IPS-18c (cell line): ENCODE data around the gene SLC4A2.

Experiments
- H3K4me3 ChIP-seq: 2 replicates; pipeline ENCODE4 v1.7.0; 2013; ENCODE audit warnings: low read depth, mild to moderate bottlenecking, low read length, moderate library complexity; ENCODE audit not compliant: insufficient read depth
- H3K9me3 ChIP-seq: one replicate; pipeline ENCODE4 v1.6.1; 2013; ENCODE audit warnings: mild to moderate bottlenecking, low read length, moderate library complexity; ENCODE audit not compliant: control insufficient read depth, insufficient read depth

The SLC4A2 gene

DNA sequence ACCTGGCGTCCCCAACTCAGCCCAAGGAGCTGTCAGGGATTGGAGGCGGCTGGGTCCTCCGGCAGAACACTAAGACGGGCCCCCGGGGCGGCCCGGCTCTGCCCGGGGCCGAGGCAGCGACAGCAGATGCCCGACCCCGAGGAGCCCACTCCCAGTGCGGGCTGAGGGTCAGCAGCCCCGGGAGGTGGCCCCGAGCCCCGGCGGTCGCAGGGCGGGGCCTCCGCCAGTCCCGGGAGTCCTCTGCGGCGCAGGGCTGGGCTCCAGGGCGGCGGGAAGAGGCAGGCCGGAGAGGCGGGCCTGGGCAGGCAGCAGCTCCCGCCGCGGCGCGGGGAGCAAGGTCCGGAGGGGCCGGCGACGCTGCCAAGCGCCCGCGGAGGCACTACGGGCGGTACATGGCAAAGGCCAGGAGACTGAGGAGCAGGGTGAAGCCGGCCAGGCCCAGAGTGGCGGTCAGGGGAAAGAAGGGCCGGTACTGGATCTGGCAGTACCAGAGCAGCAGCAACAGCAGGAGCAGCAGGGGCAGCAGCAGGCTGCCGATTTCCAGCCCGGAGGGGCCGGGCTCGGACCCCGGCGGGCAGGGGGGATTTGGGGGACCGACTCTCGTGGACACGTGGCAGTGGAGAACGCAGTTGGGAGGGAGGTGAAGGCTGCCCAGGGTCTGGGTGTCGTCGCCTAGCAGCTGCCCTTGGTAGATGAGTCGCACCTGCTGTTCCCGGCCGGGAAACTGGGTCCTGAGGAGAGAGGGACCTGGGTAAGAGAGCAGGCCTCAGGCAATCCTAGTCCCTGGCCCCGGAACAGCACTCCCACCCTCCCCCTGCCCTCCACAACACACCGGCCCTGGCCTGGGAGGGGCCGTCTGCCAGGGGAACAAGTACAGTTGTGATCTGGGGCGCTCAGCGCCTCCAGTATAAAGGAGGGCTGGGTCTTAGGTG, 22.0 kb downstream of the SLC4A2 start:
- Histone ChIP-seq H3K4me3 (peak overlapping the region; percentile 94), H3K9me3 (no peaks in the 10 kb centered on the region)

DNA sequence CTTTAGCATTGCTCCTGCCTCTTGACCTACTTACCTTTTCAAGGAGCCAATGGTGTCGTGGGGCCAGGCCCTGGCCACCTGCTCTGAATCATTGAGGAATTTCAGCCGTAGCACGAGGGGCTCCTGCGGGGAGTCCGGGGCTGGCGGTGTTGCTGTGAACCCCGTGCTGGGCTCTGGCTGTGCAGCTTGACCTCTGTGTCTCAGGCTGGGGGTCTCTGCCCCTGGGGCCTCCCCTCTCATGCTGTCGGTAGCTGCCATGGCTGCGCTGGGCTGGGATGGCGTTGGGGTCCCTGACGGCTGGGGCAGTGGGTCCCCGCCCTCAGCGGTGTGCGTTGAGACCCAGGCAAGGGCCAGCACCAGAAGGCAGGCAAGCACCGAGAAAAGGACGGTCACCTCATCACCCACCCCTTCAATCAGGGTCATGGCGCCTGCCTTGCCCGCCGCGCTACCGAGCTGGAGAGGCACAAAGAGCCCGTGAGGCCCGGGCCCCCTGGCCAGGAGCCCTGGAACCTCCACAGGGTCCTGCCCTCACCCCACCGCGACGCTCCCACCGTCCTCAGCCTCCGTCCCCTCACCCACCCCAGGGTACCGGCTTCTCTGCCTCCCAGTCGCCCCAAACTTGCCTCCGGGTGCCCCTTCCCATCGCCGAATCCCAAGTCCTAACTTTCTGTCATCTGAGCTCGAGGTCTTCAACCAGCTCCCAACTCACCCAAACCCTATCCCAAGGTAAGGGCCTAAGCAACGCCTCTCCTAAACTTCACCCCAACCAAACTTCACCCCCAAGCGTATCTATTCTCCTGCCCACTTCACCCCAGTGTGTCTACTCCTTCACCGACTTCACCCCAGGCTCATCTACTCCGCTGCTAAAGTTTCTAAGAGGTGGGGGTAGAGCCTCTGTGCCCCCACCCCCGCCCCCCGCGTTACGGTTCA, 23.0 kb downstream of the SLC4A2 start:
- peak overlapping the region; percentile 69 for H3K4me3 ChIP-seq
- H3K9me3 ChIP-seq: no peaks in the 10 kb centered on the region

DNA sequence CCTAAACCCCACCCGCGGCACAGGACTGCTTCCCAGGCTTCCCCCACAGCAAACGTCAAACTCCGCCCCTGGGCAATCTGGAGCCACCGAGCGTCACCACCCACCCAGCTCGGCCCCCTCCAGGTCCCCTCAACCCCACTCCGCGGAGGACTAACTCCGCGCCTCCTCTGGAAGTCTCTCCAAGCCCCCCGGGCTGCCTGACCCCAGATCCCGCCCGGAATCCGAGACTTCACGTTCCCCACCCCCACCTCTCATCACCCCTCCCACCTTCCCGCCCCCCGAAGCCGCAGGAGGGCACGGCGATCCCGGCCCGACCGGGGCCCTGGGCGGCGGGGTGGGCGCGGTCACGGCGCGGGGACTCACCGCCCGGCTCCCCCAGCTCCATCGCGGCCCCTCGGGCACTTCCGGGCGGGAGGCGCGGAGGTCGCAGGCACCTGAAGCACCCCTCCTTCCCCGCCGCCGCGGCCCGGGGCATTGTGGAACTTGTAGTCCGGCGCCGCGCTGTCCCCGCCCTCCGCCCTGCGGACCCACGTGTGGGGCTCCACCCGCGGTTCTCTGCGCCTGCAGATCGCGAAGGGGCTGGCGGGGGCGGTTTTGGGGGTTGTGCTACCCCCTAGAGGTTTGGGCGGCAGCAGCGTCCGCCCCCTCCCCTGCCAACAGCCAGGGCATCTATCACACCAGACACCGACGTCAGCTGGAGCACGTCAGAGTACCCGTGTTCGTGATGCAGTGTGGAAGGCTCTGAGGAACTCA, 23.9 kb downstream of the SLC4A2 start, which contains the start of gene TMUB1:
Gene TMUB1, minus strand, starts transcription at position 423 of the 753 bp plus-strand sequence. CDS start 930 bp downstream, outside the sequence.
- Histone ChIP-seq H3K9me3 (no peaks in the 10 kb centered on the region), H3K4me3 (peak within 1 kb of the TSS; percentile 69)

DNA sequence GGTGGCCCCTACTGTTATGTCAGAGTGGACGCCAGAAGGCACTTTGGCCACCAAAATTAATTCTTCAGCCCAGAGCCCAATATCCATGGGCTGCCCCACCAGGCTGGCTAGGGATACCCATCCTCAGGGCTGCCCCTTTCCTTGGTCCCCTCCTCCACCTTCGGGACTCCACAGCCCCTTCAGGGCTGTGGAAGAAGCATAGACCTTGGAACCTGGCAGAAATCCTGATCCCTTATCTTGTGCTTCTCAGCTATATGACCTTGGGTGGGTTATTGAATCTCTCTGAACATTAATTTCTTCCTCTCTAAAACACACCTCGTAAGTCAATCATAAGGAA, 24.4 kb downstream of the SLC4A2 start:
- Histone ChIP-seq H3K4me3 (peak overlapping the region; percentile 69), H3K9me3 (no peaks in the 10 kb centered on the region)

DNA sequence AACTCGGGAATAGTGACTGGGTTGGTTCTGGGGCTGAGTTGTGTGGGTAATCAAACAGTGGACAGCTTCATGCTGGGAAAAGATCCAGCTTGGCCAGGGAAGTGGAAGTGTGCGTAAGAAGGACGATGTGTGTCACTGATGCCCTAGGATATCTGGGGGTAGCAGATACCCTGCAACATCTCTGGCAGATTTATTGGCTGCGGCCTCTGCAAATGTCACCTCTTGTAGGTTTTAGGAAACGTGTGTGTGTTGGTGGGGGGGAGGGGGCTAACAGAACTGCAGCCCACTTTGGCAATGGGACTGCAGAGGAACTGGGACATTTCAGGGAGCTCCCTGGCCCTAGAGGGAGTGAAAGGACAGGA, 25.9 kb downstream of the SLC4A2 start:
- Histone ChIP-seq H3K9me3 (no peaks in the 10 kb centered on the region), H3K4me3 (no peak overlapping the region)

DNA sequence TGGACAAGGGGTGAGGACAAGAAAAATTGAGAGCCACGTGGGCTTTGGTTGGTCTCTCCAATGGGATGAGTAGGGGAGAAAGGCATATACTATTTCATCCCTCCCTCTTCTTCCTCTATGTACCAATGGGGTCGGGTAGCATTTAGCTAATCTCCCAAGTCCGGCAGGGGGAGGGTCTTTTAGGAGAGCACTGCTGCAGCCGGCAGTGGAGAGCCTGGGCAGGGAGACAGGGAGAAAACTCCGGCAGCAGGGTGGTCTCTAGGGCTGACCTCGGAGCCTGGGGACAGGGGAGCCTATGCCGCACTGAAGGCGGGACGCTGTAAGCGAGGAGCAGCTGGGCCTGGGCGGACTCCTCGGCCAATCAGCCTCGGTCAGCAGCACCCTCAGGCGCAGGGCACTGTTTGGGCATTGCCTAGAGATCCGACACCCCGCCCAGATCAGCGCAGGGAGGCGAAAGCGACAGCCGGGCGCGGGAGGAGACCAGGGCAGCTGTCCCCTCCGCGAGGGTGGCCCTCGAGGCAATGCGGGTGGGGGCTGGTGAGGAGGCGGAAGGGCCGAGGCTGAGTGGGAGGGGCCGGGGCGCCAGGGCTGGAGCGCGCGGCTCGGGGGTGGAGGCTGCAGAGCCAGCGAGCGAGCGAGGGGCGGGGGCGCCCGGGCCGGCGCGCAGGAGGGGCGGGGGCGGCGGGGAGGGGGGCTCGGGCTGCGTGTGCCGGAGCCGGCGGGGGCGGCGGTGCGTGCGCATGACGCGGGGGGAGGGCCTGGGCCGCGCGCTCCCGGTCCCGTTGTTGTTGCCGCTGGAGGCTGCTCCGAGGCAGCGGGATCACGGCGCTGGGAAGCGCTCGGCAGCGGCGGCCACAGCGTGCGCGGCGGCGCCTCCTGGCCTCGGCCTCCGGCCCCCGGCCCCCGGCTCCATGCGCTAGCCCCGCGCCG, 26.6 kb downstream of the SLC4A2 start, which contains the start of gene AGAP3:
Gene AGAP3, plus strand, starts transcription at position 785 of the 930 bp plus-strand sequence. CDS start 267 bp downstream, outside the sequence.
- Histone ChIP-seq H3K4me3 (peak within 1 kb of the TSS; percentile 74), H3K9me3 (no peaks in the 10 kb centered on the region)

DNA sequence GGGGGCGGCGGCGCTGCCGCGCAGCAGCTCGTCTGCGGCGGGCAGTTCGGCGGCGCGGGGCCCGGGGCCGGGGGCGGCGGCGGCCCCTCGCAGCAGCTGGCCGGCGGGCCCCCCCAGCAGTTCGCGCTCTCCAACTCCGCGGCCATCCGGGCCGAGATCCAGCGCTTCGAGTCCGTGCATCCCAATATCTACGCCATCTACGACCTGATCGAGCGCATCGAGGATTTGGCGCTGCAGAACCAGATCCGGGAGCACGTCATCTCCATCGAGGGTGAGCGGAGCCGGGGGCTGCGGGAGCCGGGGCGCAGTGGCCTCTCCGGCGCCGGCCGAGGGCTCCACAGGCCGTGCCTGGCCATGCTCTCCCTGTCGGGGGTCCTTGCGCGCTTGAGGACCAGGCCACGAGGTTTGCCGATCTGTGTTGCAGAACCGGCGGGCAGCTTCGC, 27.4 kb downstream of the SLC4A2 start:
- no peaks in the 10 kb centered on the region for H3K9me3 ChIP-seq
- H3K4me3 ChIP-seq: peak overlapping the region; percentile 74

DNA sequence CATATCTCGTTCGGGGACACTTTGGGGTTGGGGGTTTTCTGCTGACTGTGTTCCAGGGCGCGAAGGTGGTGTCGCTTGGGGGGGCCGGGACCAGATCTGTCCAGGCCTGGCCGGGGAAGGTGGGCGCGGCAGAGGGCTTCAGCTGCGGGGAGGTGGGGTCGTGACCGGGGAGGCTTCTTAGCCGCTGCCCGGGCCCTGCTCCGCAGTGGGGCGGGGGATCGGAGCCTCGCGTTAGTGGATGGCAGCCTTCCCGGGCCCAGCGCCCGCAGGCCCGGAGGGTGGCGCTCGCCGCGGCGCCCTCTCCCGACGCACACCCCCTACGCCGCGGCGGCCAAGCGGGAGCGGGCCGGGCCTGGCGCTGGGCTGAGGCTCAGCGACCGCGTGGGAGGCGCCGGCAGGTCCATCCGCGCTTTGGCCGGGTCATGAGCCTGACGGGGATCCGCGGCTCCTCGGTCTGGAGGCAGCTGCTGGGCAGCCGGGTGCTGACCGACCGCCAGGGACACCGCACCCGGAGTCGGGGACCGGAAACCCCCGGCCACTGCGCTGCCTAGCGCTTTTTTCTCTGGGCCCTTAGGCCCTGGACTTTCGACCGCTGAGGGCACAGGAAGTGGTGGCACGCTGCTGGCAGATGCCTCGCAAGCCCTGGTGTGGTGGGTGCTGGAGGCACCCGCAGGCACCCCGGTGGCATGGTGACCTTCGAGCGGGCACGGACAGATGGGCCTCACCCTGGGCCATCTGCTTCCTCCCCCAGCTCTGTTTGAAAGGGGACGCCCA, 28.0 kb downstream of the SLC4A2 start:
- Histone ChIP-seq H3K9me3 (no peaks in the 10 kb centered on the region), H3K4me3 (peak overlapping the region; percentile 74)

DNA sequence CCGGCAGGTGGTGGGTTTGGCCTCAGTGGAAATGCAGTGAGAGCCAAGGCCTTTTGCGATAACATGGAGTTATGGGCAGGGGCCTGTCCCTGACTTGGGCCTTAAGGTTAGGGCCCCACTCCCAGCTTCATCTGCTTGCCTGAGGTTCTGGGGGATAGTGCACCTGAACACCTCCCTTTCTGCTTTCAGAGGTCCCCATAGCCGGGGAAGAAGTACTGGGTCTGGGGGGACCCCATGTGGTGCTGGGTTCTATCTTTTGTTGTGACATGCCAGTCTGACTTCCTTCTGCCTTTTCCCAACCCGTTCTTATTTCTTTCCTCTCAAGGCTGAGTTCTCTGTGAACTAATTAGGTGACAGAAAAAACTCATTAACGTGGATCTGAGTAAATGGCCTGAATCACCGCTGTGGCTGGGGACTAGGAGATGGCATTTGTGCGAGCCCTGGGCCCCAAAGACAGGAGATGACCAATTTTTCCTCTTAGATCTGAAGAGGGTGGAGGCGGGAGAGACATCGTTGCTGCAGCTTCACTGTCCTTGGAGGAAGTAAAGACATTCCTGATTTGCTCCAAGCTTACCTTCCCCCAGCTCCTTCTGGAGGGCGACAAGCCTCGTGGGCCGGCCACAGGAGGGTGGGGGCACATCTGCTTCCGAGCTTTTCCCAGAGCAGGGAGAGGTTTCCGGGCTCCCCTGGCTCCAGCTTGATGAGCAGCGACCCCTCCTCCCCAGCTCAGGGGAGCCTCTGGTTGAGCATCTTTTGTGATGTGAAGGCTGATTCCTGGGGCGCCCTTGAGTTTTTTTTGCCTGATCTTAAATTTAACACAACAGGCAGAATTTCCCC, 28.8 kb downstream of the SLC4A2 start:
- peak overlapping the region; percentile 74 for H3K4me3 ChIP-seq
- no peaks in the 10 kb centered on the region for H3K9me3 ChIP-seq

DNA sequence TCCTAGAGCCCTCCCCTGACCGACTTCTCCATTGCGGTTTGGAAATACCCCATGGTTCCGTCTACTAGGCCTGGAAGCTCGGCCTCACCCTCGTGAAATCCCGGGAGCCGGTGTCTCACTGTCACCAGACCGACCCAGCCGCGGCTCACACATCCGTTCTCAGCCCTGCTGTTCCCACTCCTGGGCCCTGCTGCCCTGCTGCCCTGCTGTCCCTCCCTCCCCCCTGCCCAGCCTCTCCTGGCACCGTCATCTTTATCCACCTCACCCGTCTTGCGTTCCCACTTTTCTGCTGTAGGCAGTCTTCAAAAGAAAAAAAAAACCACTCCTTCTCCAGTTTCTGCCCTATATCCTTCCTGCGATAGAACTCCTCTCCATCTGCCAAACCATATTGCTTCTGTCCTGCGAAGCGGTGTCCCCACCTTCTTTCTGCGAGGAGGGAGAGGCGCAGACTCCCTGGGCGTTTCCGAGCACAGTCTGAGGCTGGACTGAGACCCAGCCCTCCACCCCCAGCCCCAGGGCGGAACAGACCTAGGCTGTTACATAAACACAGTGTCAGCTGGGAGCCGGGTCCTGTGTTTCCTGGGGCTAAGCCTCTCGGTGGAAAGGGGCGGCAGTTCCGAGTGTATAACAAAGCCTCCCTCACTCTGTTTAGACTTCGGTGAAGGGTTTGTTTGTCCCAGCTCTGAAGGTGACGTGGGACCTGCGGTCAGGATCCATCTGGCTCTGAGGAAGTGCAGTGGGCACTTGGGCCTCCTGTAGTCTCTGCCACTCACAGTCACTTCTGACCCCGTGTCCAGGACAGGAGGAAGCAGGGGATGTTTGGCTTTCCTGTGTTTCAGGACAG, 29.7 kb downstream of the SLC4A2 start:
- H3K4me3 ChIP-seq: peak overlapping the region; percentile 74
- H3K9me3 ChIP-seq: no peaks in the 10 kb centered on the region

DNA sequence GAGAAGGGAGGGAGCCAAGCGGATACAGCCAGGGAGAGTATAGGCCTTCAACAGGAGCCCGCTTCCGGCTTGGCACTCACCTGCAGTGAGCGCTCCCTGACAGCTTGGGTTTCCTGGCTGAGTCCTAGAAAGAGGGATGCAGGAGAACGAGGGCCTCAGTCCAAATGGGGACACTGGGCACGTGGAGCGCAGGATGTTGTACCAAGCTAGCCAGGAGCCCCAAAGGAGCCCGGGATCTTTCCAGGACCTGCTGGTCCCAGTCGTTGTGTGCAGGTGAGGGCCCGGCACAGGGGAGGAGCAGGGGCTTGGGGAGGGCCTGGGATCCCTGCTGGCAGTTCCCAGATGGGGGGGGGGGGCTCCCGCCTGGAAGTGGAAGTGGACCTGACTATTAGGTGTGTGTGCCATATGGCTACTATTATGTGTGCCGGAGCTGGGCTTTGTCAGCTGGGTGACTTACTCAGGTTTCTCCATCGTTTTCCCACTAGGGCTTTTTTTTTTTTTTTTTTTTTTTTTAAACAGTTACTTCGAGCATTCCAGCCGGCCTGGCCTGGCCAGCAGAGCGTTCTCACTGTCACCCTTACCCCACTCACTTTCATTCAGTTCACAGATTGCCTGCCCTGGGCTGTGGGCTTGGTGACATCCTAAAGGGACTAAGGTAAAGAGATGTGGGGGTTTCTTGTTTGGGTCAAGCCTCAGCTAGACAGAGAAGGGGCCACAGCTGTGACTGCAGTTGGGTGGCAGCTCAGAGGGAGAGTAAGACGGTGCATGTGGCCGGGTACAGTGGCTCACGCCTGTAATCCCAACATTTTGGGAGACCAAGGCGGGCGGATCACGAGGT, 30.7 kb downstream of the SLC4A2 start:
- Histone ChIP-seq H3K4me3 (no peak overlapping the region; the same call in 1 of the 2 replicates), H3K9me3 (no peaks in the 10 kb centered on the region)

DNA sequence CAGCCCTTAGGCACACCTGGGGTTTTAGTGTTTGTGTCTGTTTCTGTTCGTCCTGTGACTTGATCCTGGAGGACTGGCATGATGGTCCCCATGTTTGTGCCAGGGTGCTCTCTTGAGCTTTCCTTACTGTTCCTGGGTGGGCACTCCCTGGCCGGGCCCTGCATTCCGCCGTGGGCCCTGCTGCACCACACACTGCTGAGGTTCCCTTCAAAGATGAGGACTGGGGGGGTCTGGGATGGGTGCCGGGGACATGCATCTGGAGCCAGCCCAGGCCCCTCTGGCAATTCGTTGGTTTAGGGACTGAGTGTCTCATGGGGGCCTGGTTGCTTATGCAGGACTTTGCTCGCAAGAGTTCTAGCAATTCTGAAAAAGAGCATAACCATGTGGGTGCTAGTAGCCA, 31.6 kb downstream of the SLC4A2 start:
- H3K9me3 ChIP-seq: no peaks in the 10 kb centered on the region
- no peak overlapping the region for H3K4me3 ChIP-seq

DNA sequence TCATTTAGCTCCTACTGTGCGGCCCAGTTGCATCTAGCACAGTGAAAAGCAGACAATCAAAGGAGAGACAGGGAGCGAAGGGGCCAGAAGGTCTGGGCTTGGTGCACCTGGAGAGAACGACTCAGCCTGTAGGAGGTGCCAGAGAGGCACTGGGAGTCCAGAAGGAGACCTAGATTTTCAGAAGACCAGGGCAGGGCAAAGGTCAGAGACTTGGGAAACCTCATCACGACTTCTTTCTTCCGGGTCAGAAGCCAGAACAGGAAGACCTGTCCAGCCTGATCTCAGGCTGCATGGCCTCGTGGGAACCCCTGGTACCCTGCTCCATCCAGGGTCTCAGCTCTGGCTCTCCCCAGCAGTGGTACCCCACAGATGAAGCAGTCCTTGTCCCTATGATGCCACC, 32.0 kb downstream of the SLC4A2 start:
- Histone ChIP-seq H3K9me3 (no peaks in the 10 kb centered on the region), H3K4me3 (no peak overlapping the region)
